ENCODE measurements around the gene ATXN7.

Gene ATXN7

DNA sequence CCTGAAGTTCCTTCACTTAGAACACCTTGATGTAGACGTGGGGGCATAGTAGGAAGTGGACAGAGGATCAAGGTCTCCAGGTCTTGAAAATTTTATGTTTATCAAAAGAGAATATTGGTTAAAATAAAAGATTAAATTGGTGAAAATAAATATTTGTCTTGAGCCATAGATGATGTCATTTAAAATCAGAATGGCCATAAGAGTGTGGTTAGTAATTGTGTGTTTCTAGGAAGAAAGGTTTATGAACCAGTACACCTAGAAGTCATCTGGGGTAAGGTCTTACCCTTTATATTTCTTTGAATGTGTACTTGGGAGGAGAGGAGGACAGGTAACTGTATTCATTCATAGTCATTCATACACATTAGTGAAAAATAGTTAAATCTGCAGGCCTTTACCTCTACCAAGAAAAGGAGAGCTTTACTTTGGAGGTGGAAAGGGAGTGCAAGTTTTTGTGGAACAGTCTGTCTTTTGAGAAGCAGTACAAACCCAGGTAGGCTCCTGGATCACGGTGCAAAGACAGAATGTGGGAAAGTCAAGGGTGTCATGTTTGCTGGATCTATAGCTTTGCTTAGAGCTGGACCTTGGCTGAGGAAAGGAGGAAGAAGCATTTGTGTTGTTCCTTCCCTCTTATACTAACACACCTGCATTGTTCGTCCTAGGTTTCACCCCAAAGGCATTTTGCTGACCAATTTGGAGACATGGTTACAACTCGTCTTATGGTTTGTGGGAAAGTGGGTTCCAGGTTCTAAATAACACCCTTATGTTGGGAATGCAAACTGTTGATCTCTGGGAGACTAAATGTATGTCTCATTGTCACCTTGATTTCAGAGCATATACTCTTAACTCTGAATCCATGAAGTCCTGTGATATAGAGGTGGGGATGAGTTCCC, 42.3 kb downstream of the ATXN7 start:
- no peak overlapping the region for H3K27ac ChIP-seq
- TF ChIP-seq, protein P1, sequence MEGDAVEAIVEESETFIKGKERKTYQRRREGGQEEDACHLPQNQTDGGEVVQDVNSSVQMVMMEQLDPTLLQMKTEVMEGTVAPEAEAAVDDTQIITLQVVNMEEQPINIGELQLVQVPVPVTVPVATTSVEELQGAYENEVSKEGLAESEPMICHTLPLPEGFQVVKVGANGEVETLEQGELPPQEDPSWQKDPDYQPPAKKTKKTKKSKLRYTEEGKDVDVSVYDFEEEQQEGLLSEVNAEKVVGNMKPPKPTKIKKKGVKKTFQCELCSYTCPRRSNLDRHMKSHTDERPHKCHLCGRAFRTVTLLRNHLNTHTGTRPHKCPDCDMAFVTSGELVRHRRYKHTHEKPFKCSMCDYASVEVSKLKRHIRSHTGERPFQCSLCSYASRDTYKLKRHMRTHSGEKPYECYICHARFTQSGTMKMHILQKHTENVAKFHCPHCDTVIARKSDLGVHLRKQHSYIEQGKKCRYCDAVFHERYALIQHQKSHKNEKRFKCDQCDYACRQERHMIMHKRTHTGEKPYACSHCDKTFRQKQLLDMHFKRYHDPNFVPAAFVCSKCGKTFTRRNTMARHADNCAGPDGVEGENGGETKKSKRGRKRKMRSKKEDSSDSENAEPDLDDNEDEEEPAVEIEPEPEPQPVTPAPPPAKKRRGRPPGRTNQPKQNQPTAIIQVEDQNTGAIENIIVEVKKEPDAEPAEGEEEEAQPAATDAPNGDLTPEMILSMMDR (IDR thresholded peaks at IDR 0.05): no peak
- TF ChIP-seq ZFX (IDR thresholded peaks at IDR 0.05; ENCODE audit: borderline replicate concordance): no peak

DNA sequence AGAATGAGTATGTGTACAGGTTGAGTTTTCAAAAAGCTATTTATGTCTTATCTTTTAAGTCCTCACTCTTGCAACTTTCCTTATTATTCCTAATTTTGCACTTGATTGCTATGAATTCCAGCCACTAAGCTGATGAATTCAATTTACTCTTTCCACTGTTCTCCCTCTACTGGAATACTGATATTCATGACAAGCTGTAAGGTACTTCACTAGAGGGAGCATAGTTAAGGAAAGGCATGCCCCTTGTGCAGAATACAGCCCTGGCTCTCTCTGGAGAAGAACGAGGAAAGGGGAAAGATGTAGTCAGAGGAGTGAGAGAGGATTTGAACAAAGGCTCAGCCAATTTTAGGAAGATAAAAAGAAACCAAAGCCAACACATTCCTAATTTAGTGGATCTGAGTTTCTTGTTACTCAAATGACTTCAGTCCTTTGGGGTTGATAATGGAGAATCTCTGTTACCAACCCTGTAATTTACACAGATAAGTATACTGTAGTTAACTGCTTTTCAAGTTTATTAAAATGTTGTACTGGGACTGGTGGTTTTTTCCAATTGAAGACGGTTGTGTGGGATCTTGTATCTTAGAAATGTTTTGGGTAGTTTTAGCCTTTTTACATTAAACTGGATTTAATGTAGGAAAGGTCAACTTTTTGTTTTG, 44.5 kb downstream of the ATXN7 start:
- TF ChIP-seq, protein P1 (IDR thresholded peaks at IDR 0.05): no peak
- TF ChIP-seq ZFX (IDR thresholded peaks at IDR 0.05; ENCODE audit: borderline replicate concordance): no peak
- H3K27ac ChIP-seq: no peak overlapping the region

DNA sequence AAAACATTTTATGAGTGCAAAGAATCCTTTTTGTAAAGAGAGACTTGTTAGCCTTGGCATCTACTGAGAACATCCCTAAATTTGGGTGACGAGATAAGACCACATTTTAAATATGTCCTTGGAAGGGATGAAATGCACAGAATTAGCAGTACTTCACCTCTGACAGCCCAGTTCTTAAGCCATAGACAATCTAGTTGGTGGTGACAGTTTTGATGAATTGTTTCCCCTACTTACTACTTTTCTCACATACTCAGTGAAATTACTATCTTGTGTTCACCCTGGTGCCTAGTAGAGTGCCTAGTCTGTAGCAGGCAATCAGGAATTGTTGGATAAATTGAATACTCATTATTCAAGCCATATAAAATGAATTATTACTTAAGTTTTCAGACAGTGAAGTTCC, 45.1 kb downstream of the ATXN7 start:
- no peak overlapping the region for H3K27ac ChIP-seq

DNA sequence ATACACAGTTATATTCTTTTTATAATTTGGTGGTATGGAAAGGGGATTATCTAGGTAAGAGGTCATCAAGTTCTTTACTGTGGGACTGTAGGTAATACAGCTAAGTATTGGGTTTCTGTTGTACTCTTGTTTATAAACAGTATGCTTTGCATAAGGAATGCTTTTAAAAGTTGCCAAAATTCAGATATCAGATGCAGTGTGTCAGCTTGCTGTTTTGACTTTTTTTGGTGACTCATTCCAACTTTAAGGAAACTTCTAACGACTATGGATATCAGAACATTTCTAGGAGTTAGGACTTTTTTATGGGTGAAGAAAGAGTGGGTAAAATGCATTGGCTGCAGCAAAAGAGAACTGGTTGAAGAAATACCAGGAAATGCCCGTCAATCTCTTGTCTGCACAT, 45.8 kb downstream of the ATXN7 start:
- TF ChIP-seq, protein P1 (IDR thresholded peaks at IDR 0.05): no peak
- no peak for TF ChIP-seq ZFX (IDR thresholded peaks at IDR 0.05; ENCODE audit: borderline replicate concordance)
- no peak overlapping the region for H3K27ac ChIP-seq

More for the DNA sequence above, 45.1 kb downstream of the ATXN7 start:
- TF ChIP-seq ZFX (IDR thresholded peaks at IDR 0.05; ENCODE audit: borderline replicate concordance): no peak
- TF ChIP-seq, protein P1 (IDR thresholded peaks at IDR 0.05): no peak

DNA sequence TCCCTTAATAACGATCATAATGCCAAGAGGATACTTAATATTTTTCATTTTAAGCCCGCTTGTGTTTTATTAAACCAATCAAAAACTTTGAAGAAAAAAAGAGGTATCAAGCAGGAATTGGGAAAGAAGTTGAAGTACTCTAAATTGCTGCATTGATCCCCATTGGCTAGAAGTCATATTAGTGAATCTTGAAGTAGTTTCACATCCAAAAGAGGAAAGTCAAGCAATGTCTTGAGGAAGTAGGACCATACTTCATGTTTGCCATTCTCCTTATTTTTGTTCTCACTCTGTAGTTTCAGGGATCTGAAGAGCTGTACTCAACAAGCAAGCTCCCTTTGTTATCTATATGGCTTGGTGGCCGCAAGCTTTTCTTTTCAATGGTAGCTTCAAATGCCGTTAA, 46.3 kb downstream of the ATXN7 start:
- no peak overlapping the region for H3K27ac ChIP-seq
- TF ChIP-seq, protein P1 (IDR thresholded peaks at IDR 0.05): no peak
- TF ChIP-seq ZFX (IDR thresholded peaks at IDR 0.05; ENCODE audit: borderline replicate concordance): no peak

DNA sequence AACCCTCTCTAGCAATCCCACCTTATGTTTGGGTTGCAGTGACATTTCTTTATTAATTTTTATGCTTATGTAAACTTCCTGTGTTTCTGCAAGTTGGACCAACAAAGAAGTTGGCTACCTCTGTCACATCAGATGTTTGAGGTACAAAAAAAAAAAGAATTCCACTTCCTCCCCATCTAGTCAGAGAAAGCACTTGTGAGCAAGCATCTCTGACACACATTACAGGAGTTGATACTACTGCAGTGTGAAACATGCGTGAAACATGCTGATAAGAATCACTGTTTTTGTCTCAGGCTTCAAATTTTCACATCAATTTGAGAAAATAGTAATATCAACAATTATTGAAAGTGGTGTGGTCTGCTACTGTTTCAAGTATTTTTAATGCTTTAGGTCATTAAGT, 47.2 kb downstream of the ATXN7 start:
- H3K27ac ChIP-seq: no peak overlapping the region
- TF ChIP-seq, protein P1 (IDR thresholded peaks at IDR 0.05): no peak
- no peak for TF ChIP-seq ZFX (IDR thresholded peaks at IDR 0.05; ENCODE audit: borderline replicate concordance)

DNA sequence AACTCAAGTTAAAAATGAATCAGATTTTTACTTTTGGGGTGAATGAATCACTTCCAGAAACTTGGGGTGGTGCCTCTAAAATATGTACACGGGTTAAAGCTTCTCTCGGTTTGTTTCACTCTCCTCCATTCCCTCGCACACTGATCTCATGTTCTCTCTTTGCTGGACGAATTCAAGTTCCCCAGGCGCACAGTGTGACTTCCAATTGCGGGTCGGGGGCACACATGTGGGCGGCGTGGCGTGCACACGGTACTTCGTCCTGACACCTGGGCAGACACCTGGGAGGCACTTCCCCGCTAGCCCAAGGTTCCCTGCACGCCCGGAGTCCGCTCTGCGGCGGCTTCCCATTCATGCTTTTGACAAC, 47.8 kb downstream of the ATXN7 start:
- TF ChIP-seq ZFX (IDR thresholded peaks at IDR 0.05; ENCODE audit: borderline replicate concordance): no peak
- TF ChIP-seq, protein P1 (IDR thresholded peaks at IDR 0.05): no peak
- peak overlapping the region; percentile 88 for H3K27ac ChIP-seq

Measured in 22Rv1 (cell line).